Activated CD8-positive, alpha-beta memory T cell treated with anti-CD3 and anti-CD28 coated beads for 48 hours (primary cell): ENCODE measurements around the gene ALOX5AP.

ENCODE experiments used
- DNase-seq, 3 experiments: peaks; one replicate each; pipeline ENCODE4 v3.0.0-alpha.2; 2020; ENCODE audit warnings: low read depth in 2 of 3, low spot score in 2 of 3

The ALOX5AP gene

GRCh38 chr13:30714629-30715371, 20.5 kb upstream of the ALOX5AP start:
- no peak for DNase-seq

GRCh38 chr13:30715372-30715756, 20.0 kb upstream of the ALOX5AP start:
- no peak for DNase-seq

- no peak for DNase-seq
These were observed 19.5 kb upstream of the ALOX5AP start for GRCh38 chr13:30715837-30716236.

GRCh38 chr13:30718661-30719524, 16.4 kb upstream of the ALOX5AP start:
- no peak for DNase-seq

GRCh38 chr13:30719525-30719914, 15.8 kb upstream of the ALOX5AP start:
- no peak for DNase-seq

GRCh38 chr13:30720172-30720869, 15.0 kb upstream of the ALOX5AP start:
- DNase-seq, result no peak

- no peak for DNase-seq
These were observed 13.4 kb upstream of the ALOX5AP start for GRCh38 chr13:30721936-30722335.

- no peak for DNase-seq
These were observed 13.0 kb upstream of the ALOX5AP start for GRCh38 chr13:30722361-30722760.

- no peak for DNase-seq
These were observed 10.6 kb upstream of the ALOX5AP start for GRCh38 chr13:30724778-30725177.

- DNase-seq, result no peak
These were observed 9.8 kb upstream of the ALOX5AP start for GRCh38 chr13:30725326-30726085.

GRCh38 chr13:30726192-30726591, 9.2 kb upstream of the ALOX5AP start:
- no peak for DNase-seq

- no peak for DNase-seq
These were observed 7.6 kb upstream of the ALOX5AP start for GRCh38 chr13:30727491-30728355.

GRCh38 chr13:30729801-30730200, 5.5 kb upstream of the ALOX5AP start:
- no peak for DNase-seq

- no peak for DNase-seq
These were observed 4.8 kb upstream of the ALOX5AP start for GRCh38 chr13:30730526-30730925.

- no peak for DNase-seq
These were observed 3.8 kb upstream of the ALOX5AP start for GRCh38 chr13:30731361-30732045.

- no peak for DNase-seq
These were observed 3.3 kb upstream of the ALOX5AP start for GRCh38 chr13:30732046-30732390.

GRCh38 chr13:30734439-30734838, 904 bp upstream of the ALOX5AP start:
- DNase-seq, result no peak

GRCh38 chr13:30735872-30736175, 481 bp downstream of the ALOX5AP start:
- DNase-seq, result no peak

GRCh38 chr13:30736461-30737320, 1.3 kb downstream of the ALOX5AP start:
- no peak for DNase-seq
